CD4-positive, alpha-beta T cell treated with Interleukin-4 for 4 hours (primary cell): ENCODE data around the gene SLC5A11.
"Not testable (repeated sequence)": the region's sequence is repeated elsewhere in the genome, so short reads cannot be mapped to it uniquely, and the experiment has no call there.

Experiments
- DNase-seq: peaks from one replicate; pipeline ENCODE4 v3.0.0-alpha.2; 2020

Gene SLC5A11

GRCh38 chr16:24863582-24864437, 18.0 kb downstream of the SLC5A11 start:
- no peak for DNase-seq

- no peak for DNase-seq
Measured at GRCh38 chr16:24869033-24869432, 23.3 kb downstream of the SLC5A11 start.

GRCh38 chr16:24871891-24872290, 26.1 kb downstream of the SLC5A11 start:
- DNase-seq = no peak

- DNase-seq = no peak
Measured at GRCh38 chr16:24873028-24873427, 27.3 kb downstream of the SLC5A11 start.

- no peak for DNase-seq
Measured at GRCh38 chr16:24875466-24875865, 29.7 kb downstream of the SLC5A11 start.

GRCh38 chr16:24876231-24876630, 30.5 kb downstream of the SLC5A11 start:
- DNase-seq = no peak

- no peak for DNase-seq
Measured at GRCh38 chr16:24879684-24880083, 33.9 kb downstream of the SLC5A11 start.

- no peak for DNase-seq
Measured at GRCh38 chr16:24883714-24884151, 38.0 kb downstream of the SLC5A11 start.

- no peak for DNase-seq
Measured at GRCh38 chr16:24887472-24887871, 41.7 kb downstream of the SLC5A11 start.

- DNase-seq = no peak
Measured at GRCh38 chr16:24890746-24891145, 45.0 kb downstream of the SLC5A11 start.

- no peak for DNase-seq
Measured at GRCh38 chr16:24896439-24896838, 50.7 kb downstream of the SLC5A11 start.

GRCh38 chr16:24897522-24897921, 51.8 kb downstream of the SLC5A11 start:
- DNase-seq = not testable (repeated sequence)

- no peak for DNase-seq
Measured at GRCh38 chr16:24900230-24900629, 54.5 kb downstream of the SLC5A11 start.

GRCh38 chr16:24906199-24906808, 60.5 kb downstream of the SLC5A11 start:
- DNase-seq = no peak

GRCh38 chr16:24906901-24907300, 61.1 kb downstream of the SLC5A11 start:
- no peak for DNase-seq

- DNase-seq = no peak
Measured at GRCh38 chr16:24908716-24909115, 63.0 kb downstream of the SLC5A11 start.

GRCh38 chr16:24909856-24910255, 64.1 kb downstream of the SLC5A11 start:
- no peak for DNase-seq

- no peak for DNase-seq
Measured at GRCh38 chr16:24915019-24915418, 69.3 kb downstream of the SLC5A11 start.

- no peak for DNase-seq
Measured at GRCh38 chr16:24915576-24915975, 69.8 kb downstream of the SLC5A11 start.

GRCh38 chr16:24917236-24917635, 71.5 kb downstream of the SLC5A11 start:
- DNase-seq = no peak

- DNase-seq = no peak
Measured at GRCh38 chr16:24917891-24918290, 72.1 kb downstream of the SLC5A11 start.

GRCh38 chr16:24918641-24919040, 72.9 kb downstream of the SLC5A11 start:
- no peak for DNase-seq

- DNase-seq = no peak
Measured at GRCh38 chr16:24919536-24919935, 73.8 kb downstream of the SLC5A11 start.

GRCh38 chr16:24920568-24920967, 74.8 kb downstream of the SLC5A11 start:
- DNase-seq = no peak
